GM12878 (cell line): Measurements from ENCODE around the gene ORM2.

Source experiments
- CEBPB ChIP-seq, 2 experiments: fragments of 150-350 bp in 1 of 2; IDR thresholded peaks; 2 replicates each; pipeline ENCODE4 v1.6.1; 2012 to 2014; ENCODE audit warnings: low read depth in 2 of 2, low read length in 2 of 2, borderline replicate concordance in 1 of 2, inconsistent platforms in 1 of 2
- EZH2 ChIP-seq: IDR thresholded peaks from 2 replicates; pipeline ENCODE4 v1.6.1; 2012; ENCODE audit warnings: low read depth, mild to moderate bottlenecking, control low read depth, inconsistent platforms, low read length, borderline replicate concordance; ENCODE audit not compliant: control insufficient read depth
- POLR2A ChIP-seq: IDR thresholded peaks from 2 replicates; pipeline ENCODE4 v1.6.1; 2011; ENCODE audit warnings: low read depth, mild to moderate bottlenecking, low read length
- TF ChIP-seq, protein P1 (sequence below), 3 experiments: IDR thresholded peaks in 2 of 3; conservative IDR thresholded peaks in 1 of 3; 2 replicates each; pipeline ENCODE4 v1.5.1; 2011; ENCODE audit warnings: low read depth in 3 of 3, low read length in 3 of 3, mild to moderate bottlenecking in 3 of 3, control low read depth in 2 of 3, moderate library complexity in 2 of 3, inconsistent platforms in 1 of 3, mixed read lengths in 1 of 3; ENCODE audit not compliant: control insufficient read depth in 2 of 3, insufficient read depth in 1 of 3; ENCODE audit errors: extremely low read depth in 1 of 3

DNA sequence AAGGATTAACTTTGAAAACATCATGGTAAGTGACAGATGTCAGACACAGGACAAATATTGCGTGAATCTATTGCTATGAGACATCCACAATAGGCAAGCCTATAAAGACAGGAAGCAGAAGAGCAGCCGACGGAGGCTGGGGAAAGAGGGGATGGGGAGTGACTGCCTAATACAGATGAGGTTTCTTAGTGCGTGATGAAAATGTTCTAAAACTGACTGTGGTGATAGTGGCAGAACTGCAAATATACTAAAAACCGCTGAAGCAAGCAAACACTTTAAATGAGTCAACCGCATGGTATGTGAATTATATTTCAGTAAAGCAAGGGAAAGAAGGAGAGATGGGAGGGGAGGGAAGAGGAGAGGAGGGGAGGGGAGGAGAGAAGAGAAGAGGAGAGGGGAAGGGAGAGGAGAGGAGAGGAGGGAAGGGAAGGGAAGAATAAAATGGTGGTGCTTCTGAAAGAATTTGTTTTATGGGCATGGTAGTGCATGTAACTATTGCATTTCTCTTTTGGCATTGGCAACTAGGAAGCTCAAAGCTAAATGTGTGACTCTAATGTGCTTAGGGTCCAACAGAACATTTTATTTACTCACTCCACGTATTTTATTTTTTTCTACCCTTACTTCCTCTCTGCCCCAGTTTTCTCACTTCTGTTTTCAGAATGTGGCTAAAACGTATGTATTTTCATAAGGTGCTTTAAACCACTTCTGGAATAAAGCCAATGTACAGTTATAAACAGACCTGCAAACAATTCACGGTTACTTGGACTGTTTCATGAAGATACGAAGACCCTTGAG, 36.9 kb downstream of the ORM2 start:
- TF ChIP-seq, protein P1, sequence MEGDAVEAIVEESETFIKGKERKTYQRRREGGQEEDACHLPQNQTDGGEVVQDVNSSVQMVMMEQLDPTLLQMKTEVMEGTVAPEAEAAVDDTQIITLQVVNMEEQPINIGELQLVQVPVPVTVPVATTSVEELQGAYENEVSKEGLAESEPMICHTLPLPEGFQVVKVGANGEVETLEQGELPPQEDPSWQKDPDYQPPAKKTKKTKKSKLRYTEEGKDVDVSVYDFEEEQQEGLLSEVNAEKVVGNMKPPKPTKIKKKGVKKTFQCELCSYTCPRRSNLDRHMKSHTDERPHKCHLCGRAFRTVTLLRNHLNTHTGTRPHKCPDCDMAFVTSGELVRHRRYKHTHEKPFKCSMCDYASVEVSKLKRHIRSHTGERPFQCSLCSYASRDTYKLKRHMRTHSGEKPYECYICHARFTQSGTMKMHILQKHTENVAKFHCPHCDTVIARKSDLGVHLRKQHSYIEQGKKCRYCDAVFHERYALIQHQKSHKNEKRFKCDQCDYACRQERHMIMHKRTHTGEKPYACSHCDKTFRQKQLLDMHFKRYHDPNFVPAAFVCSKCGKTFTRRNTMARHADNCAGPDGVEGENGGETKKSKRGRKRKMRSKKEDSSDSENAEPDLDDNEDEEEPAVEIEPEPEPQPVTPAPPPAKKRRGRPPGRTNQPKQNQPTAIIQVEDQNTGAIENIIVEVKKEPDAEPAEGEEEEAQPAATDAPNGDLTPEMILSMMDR (IDR thresholded peaks at IDR 0.05 in 2 of 3, conservative IDR thresholded peaks at IDR 0.05 in 1 of 3; ENCODE audit: control insufficient read depth in 2 of 3, extremely low read depth in 1 of 3, insufficient read depth in 1 of 3, low read depth in 3 of 3, low read length in 3 of 3) = no peak
- TF ChIP-seq POLR2A (no peak), CEBPB (IDR thresholded peaks at IDR 0.05; ENCODE audit: borderline replicate concordance in 1 of 2, low read depth in 2 of 2, low read length in 2 of 2) (no peak), EZH2 (no peak)
